Ishikawa (cell line): Measurements from ENCODE around the gene SHB.
A peak's percentile ranks its signal among the peaks of the same experiment; 100 is the strongest.

ENCODE experiments used
- CEBPB ChIP-seq: IDR thresholded peaks from 2 replicates; pipeline ENCODE4 v1.6.1; 2012
- CREB1 ChIP-seq: IDR thresholded peaks from 2 replicates; pipeline ENCODE4 v1.6.1; 2012; ENCODE audit warnings: low read depth
- EGR1 ChIP-seq: IDR thresholded peaks from 2 replicates; pipeline ENCODE4 v1.6.1; 2012
- EP300 ChIP-seq: IDR thresholded peaks from 2 replicates; pipeline ENCODE4 v1.6.1; 2012; ENCODE audit warnings: borderline replicate concordance
- FOXM1 ChIP-seq: IDR thresholded peaks from 2 replicates; pipeline ENCODE4 v1.6.1; 2012; ENCODE audit warnings: low read depth, borderline replicate concordance
- MAX ChIP-seq: IDR thresholded peaks from 2 replicates; pipeline ENCODE4 v1.6.1; 2012
- NFIC ChIP-seq: IDR thresholded peaks from 2 replicates; pipeline ENCODE4 v1.6.1; 2012
- RAD21 ChIP-seq: IDR thresholded peaks from 2 replicates; pipeline ENCODE4 v1.6.1; 2012; ENCODE audit warnings: low read depth
- REST ChIP-seq: IDR thresholded peaks from 2 replicates; pipeline ENCODE4 v1.6.1; 2012; ENCODE audit warnings: low read depth, mild to moderate bottlenecking
- TAF1 ChIP-seq: IDR thresholded peaks from 2 replicates; pipeline ENCODE4 v1.6.1; 2012; ENCODE audit warnings: low read depth, mild to moderate bottlenecking
- TCF12 ChIP-seq: IDR thresholded peaks from 2 replicates; pipeline ENCODE4 v1.6.1; 2012; ENCODE audit warnings: low read depth
- TEAD4 ChIP-seq: IDR thresholded peaks from 2 replicates; pipeline ENCODE4 v1.6.1; 2012
- USF1 ChIP-seq: IDR thresholded peaks from 2 replicates; pipeline ENCODE4 v1.6.1; 2012
- YY1 ChIP-seq: IDR thresholded peaks from 2 replicates; pipeline ENCODE4 v1.6.1; 2012; ENCODE audit warnings: low read depth
- ZBTB7A ChIP-seq: IDR thresholded peaks from 2 replicates; pipeline ENCODE4 v1.6.1; 2012; ENCODE audit warnings: low read depth

SHB gene

DNA sequence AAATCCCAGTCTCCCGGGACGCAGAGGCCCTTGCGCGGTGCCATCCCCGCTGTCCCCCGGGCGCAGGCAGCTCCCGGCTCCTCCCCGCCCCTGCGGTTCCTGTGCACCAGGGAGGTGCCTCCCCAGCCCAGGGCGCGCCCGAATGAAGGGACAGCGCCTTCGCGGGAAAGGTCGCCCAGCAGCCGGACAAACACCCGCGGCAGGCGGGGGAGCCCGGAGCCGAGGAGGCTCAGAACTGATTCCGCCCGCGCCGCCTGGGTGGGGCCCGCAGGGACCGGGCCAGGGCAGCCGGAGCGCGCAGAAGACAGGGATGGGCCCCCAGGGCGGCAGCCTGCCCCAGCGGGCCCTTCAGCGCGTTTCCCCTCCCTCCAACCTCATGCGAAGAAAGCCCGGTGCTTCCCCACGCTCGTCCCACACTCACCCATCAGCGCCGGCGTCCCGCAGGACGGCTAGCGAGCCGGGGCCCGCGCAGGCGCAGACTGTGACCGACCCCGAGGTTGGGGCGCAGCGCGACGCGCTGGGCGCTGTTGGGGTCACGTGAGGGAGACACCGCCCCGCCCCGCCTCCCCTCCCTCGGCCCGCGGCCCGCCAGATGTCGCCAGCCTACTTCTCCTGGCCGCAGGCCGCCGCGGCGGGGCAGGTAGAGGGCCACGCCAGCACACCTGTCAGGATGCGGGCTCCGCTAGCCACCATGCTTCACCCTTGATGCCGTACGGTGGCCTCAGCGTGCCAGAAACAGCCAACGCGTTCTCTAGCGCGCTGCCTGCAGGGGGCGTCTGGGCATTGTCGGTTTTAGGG lies 165.2 kb downstream of the SHB start, which contains the start of gene SLC25A51:
TSS of gene SLC25A51 (minus strand) at position 481 of the 798 bp plus-strand sequence. CDS start 15,577 bp downstream, outside the sequence.
- TF ChIP-seq TAF1 (peak; percentile 62), USF1 (peak; percentile 99), YY1 (peak; percentile 88), NFIC (no peak; the same call in 1 of the 2 replicates), RAD21 (peak; percentile 58; the same call in 1 of the 2 replicates), REST (no peak), CEBPB (no peak), TCF12 (peak; percentile 23), EGR1 (no peak), MAX (peak; percentile 91), FOXM1 (peak; percentile 11; the same call in 1 of the 2 replicates), EP300 (peak; percentile 35; the same call in 1 of the 2 replicates), CREB1 (no peak), ZBTB7A (no peak), TEAD4 (no peak)

DNA sequence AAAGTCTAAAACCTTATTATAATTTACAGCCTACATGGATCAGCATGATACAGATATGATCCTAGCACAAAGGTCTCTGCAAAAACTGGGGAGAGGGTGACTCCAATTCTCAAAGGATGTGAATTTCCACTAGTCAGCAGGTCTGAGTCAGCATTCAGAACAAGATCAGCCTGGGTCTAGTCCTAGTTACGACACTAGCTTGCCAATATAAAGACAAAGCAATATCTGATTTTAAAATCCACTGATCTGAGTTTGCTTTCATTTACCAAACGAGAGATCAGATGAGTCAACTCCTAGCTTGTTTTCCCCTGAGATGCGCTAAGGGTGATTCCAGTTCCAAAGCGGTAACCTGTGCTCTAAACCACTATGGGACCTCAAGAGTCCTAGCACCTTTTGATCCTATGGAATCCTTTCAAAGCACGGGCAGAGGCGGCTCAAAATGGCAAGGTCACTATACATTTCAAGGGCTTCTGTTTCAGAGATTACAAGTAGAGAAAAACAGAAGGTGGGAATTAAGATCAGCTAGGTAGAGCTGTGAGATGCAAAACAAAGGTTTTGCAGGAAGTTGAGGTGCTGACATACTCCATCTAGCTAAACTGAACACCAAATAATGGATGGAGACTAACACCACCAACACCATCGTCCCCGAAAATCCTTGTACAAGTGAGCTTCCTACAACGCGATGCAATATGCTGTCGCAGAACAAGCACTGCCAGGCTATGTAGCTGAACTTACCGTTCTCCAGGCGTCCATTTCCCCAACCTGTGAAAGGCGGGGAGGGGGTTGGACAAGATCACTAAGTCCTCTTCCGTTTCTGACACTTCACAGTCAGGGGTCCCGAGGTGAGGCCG lies 166.0 kb downstream of the SHB start:
- no peak for TF ChIP-seq EGR1
- no peak for TF ChIP-seq TCF12
- no peak for TF ChIP-seq USF1
- TF ChIP-seq FOXM1 = no peak
- TF ChIP-seq YY1 = no peak
- TF ChIP-seq CREB1 = no peak
- no peak for TF ChIP-seq TAF1
- TF ChIP-seq CEBPB = no peak
- TF ChIP-seq MAX = no peak
- TF ChIP-seq RAD21 = no peak
- no peak for TF ChIP-seq ZBTB7A
- no peak for TF ChIP-seq TEAD4
- no peak for TF ChIP-seq NFIC
- TF ChIP-seq REST = no peak
- no peak for TF ChIP-seq EP300

- TF ChIP-seq CREB1 = no peak
- no peak for TF ChIP-seq RAD21
- no peak for TF ChIP-seq ZBTB7A
- TF ChIP-seq TAF1 = no peak
- TF ChIP-seq REST = no peak
These were observed 166.9 kb downstream of the SHB start for GRCh38 chr9:37902131-37902530.

GRCh38 chr9:37899041-37899440 lies 170.0 kb downstream of the SHB start:
- TF ChIP-seq MAX = no peak
- no peak for TF ChIP-seq TCF12
- TF ChIP-seq RAD21 = no peak
- TF ChIP-seq FOXM1 = no peak
- no peak for TF ChIP-seq NFIC
